Measurements from ENCODE around the gene HTR2B.
A peak's percentile ranks its signal among the peaks of the same experiment; 100 is the strongest.
"Not testable (repeated sequence)": the region's sequence is repeated elsewhere in the genome, so short reads cannot be mapped to it uniquely, and the experiment has no call there.

The HTR2B gene

GRCh38 chr2:231133365-231134099, 8.7 kb upstream of the HTR2B start:
- no peak for DNase-seq

DNA sequence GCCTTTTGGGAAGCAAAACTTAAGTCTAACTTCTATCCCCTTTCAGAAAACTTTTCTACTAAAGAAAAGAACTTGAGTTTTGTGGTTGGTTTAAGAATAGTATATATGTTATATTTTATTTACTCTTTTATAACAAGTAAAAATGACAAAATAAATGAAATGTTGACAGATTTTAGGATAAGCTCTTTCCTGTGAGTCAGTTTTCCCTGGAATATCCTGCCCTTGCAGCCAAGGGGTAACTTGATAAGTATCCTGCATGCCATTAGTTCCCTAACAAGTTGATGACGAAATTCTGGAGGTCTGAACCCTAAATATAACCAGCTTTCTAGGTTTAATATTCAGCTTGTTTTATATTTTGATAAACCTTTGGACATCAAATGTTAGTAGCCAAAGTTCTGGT, 7.3 kb upstream of the HTR2B start:
- no peak for DNase-seq

- no peak for DNase-seq
These were observed 5.7 kb upstream of the HTR2B start for GRCh38 chr2:231130336-231131056.

DNA sequence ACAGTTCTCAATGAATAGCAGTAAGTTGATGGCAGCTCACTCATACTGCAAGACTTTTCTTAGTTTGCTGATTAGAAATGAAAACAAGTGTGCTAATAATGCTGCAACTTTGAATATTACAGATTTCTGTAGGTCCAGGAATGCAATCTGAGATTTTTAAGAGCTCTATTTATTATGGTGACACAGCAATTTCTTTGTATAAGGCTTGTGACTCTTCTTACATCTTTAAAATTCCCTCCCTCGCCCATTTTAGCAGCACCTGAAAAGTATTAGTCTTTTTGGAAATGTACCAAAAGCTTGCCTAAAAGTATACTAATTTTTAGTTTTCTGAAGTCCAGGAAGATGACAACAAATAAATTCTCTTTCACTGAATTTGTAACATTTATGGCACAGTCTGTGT, 4.4 kb upstream of the HTR2B start:
- DNase-seq, result no peak

- no peak for DNase-seq
These were observed 3.7 kb upstream of the HTR2B start for GRCh38 chr2:231128541-231128940.

DNA sequence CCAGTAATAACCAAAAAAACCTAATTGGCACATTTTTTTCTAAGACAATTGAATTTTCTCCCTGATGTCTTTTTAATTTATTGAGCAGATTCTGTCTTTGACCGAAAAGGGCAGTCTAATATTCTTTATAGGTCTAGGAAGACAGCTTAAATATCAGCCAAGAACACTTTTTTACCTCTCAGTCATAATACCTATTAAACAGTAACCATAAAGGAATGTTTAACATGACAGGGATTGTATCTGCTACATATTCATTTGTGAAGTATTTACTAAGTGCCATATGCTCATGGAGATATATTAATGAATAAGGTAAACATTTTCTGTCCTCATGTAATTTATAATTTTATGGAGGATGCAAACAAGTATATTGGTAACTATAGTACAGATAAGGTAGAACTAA, 3.1 kb upstream of the HTR2B start:
- no peak for DNase-seq

DNA sequence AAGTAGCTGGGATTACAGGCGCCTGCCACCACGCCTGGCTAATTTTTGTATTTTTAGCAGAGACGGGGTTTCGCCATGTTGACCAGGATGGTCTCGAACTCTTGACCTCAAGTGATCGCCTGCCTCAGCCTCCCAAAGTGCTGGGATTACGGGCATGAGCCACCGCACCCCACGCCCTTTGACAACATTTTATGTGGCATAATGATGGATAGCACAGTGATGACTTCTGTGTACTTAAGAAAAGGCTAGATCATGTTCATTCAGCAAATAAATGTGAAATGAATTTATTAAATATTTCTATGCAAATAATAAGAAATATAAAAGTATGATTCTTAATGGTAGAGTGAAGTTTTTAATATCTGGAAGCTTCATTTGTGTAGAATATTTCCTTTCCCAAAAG, 2.6 kb upstream of the HTR2B start:
- DNase-seq, result no peak

GRCh38 chr2:231126123-231126522, 1.3 kb upstream of the HTR2B start:
- DNase-seq, result no peak

DNA sequence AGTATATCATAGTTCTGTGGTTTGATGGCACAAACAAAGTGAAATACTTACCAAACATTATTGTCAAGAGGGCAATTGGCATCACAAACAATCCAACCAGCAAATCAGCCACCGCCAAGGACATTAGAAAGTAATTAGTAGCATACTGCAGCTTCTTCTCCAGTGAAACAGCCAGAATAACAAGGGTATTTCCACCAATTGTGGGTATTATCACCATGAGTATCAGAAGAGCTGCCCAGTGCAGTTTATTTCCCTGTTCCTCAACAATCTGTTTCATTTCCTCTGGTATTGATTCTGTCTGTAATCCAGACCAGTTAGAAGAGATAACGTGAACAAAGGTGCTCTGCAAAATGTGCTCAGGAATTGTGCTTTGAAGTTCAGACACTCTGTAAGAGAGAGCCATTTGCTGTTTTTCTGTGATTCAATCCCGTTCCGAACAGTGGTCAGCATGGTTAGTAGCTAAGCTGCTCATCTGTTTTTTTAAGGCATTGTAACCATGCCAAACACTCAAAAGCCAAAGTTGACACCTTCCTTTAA, 1.4 kb downstream of the HTR2B start:
- DNase-seq, result no peak

- DNase-seq, result no peak
These were observed 6.3 kb downstream of the HTR2B start for GRCh38 chr2:231118614-231118942.

- no peak for DNase-seq
These were observed 6.8 kb downstream of the HTR2B start for GRCh38 chr2:231117922-231118613.

GRCh38 chr2:231117148-231117547, 7.7 kb downstream of the HTR2B start:
- DNase-seq, result no peak

- DNase-seq, result no peak
These were observed 9.2 kb downstream of the HTR2B start for GRCh38 chr2:231115651-231116050.

- no peak for DNase-seq
These were observed 11.4 kb downstream of the HTR2B start for GRCh38 chr2:231113489-231113888.

DNA sequence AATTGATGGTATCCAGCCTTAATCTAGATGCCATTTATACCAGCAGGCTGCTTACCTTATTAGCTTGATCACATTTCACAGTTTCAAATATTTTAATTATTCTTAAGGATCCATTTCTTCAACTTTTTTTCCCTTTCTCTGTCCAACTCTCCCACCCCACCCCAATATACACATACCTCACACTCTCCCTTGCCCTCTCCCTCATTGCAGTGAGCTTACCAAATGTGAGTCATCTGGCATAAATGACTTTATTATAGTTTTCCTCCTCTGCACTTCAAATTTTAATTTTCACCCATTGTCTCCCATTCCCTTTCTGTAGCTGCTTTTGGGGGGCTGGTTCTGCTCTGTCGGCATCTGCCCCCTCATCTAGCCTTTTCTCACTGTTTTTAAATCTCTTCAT, 12.9 kb downstream of the HTR2B start:
- no peak for DNase-seq

DNA sequence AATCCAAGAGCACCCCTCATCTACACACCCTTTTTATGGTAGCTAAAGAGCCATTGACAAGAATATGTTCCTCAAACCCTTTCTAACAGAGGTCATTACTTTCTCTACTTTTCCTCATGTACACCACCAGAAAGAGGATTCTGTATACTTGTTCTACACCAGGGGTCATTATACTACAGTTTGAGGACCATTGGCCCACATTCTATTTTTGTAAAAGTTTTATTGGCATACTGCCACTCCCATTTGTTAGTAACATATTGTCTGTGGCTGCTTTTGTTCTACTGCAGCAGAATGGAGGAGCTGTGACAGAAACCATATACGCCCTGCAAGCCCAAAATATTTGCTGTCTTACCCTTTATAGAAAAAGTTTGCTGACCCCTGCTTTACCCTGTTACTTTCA, 14.3 kb downstream of the HTR2B start:
- no peak for DNase-seq

DNA sequence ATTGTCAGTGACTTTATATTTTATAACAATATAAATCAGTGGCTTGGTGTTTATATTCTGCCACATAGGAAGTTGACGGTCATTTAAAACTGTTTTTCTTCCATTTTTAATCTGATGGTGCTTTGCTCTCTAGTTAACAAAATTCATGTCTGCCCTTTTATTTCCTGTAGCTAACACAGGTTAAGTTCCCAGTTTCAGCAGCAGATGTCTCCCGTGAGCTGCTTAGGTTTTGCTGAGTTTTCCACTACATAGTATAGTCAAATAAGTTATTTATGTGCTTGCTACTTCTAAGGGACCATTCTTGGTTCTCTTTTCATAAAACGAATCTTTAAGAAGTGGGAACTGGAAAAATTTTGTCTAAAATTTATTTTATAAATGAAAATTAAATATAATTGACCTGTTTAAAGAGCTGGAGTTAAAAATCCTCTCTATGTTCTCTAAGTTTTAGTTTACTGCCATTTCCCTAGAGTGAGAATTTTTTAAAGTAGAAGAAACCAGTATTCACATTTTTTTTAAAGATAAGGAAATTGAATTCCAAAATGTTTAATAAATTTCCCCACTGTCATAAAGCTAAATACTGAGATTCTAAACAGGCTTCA, 20.6 kb downstream of the HTR2B start:
- DNase-seq, result peak in 23 of 51 donors; percentile 3 to 65 (median 38)

DNA sequence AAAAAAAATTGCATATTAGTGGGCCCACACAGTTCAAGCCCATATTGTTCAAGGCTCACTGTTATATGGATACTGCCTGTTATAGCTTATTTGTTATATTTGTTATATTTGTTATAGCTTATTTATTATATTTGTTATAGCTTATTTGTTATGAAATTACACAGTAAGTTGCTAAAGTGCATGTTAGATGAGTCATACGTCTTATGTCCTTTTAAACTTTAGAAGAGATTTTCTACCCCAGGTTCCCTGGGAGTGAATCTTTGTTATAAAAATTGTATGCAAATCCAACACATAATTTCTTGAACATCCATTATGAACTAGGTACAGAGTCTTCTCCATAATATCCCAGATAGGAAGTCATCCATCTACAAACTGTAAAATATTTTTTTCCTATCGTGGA, 22.1 kb downstream of the HTR2B start:
- no peak for DNase-seq

DNA sequence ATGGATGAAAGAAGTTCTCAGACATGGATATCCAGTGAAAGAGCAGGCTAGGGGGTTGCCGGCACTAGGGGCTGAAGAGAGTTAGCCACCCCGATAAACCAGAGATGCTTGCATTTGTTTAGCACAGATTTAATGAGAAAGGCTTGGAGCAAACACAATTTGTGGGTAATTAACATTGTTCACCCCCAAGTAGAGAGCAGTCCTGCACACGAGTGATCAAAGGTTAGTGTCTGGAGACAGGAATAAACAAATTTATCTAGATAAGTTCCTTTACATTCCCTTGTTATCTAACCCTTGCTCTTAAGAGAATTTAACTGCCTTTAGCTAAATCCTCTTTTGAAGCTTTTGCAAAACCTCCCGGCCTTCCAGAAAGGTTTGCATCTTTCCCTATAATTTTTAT, 23.9 kb downstream of the HTR2B start:
- no peak for DNase-seq

- not testable (repeated sequence) for DNase-seq
These were observed 24.5 kb downstream of the HTR2B start for GRCh38 chr2:231100321-231100720.

DNA sequence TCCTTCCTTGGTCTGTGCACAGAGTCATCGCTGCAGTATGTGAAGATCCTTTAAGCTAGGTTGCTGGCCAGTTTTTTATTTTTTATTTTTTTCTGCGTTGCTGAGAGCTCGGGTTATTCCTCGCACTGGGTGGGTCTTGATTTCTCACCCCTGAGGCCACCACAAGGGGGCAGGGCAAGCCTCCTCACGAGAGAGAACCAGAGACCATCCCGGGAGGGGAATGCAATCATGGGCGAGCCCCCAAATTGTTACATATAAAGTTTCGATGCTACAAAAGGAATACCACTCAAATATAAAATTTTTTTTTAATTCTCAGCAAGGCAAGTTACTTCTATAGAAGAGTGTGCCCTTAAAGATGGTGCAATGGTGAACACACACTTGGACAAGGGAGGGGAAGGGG, 24.9 kb downstream of the HTR2B start:
- no peak for DNase-seq

DNA sequence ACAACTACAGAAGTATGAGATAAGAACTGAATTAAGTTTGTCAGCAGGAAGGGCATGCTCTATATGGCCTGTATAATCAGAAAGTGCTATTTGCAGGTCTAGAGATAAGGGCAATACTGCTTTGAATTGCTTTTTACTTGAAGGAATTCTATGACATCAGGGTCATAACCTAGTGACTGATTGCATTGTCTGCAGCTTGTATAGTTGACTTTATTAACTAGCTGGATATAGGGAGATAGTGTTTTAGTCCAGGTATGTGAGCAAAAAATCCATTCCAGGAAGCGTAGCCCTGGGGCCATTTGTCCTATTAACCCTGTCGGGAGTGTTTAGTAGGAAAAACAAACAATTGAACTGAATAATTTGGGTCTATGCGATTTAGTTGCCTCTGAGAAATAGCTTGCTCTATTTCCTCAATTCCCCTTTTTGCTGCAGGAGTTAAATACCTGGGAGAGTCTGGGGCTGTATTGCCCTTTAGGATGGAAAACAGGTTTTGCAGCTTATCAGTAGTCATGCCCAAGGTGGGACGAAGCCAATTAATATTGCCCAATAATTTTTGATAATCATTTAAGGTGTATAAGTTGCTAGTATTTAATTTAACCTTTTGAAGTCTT, 30.0 kb downstream of the HTR2B start:
- no peak for DNase-seq

Data from hypothalamus (tissue), 51 donors.